Activated naive CD8-positive, alpha-beta T cell treated with anti-CD3 and anti-CD28 coated beads, Interleukin-2, amount 10 ng/mL, durations not matched to agents 7 days and 5 days (primary cell): ENCODE results near the gene TNFRSF1A. TPM values are rescaled to one million over a fixed set of nuclear protein-coding genes. Genes with fewer than 3 reads are reported as not detected.

Experiments used
- ATAC-seq: fragments of 150-1000 bp; cut with Tn5 transposase; one replicate; pipeline ENCODE4 v1.10.0; 2021; ENCODE audit warnings: low read depth, moderate library complexity
- POLR2A ChIA-PET: fragments of 350-600 bp; sonication (Branson Sonifier 250); formaldehyde crosslinking; loops from one replicate; lab custom pipeline; 2021; ENCODE audit warnings: antibody characterized with exemption; lab: Charles Lee
- DNase-seq: peaks from one replicate; pipeline ENCODE4 v3.0.0; 2021
- H3K27ac Mint-ChIP-seq: one replicate; pipeline ENCODE4 v1.8.0; 2022; ENCODE audit warnings: mild to moderate bottlenecking, mixed read lengths
- H3K27me3 Mint-ChIP-seq: one replicate; pipeline ENCODE4 v1.8.0; 2022; ENCODE audit warnings: mild to moderate bottlenecking, moderate library complexity, mixed read lengths
- H3K36me3 Mint-ChIP-seq: one replicate; pipeline ENCODE4 v1.8.0; 2021; ENCODE audit warnings: mild to moderate bottlenecking, mixed read lengths
- H3K4me1 Mint-ChIP-seq: one replicate; pipeline ENCODE4 v1.8.0; 2021; ENCODE audit warnings: mixed read lengths
- H3K4me3 Mint-ChIP-seq: one replicate; pipeline ENCODE4 v1.8.0; 2022; ENCODE audit warnings: mild to moderate bottlenecking, moderate library complexity, mixed read lengths
- H3K9me3 Mint-ChIP-seq: one replicate; pipeline ENCODE4 v1.8.0; 2021; ENCODE audit warnings: mixed read lengths
- total RNA-seq, 2 experiments: library from RNA; stranded (reverse); gene quantifications; one replicate each; pipeline ENCODE4 v1.2.3, GENCODE V29; 2021

Gene TNFRSF1A
- total RNA-seq, 2 experiments from 2014 or later: 82.9 to 87.1 TPM

- POLR2A ChIA-PET: interaction anchor here (1.4 kb wide), 1 partner anchor 152 kb away, joined by 3 read pairs; no protein-coding TSS in a partner anchor
- DNase-seq: no peak
- H3K27ac Mint-ChIP-seq: peak overlapping the region; percentile 14
These were observed 22.4 kb downstream of the TNFRSF1A start for GRCh38 chr12:6319446-6319845.

DNA sequence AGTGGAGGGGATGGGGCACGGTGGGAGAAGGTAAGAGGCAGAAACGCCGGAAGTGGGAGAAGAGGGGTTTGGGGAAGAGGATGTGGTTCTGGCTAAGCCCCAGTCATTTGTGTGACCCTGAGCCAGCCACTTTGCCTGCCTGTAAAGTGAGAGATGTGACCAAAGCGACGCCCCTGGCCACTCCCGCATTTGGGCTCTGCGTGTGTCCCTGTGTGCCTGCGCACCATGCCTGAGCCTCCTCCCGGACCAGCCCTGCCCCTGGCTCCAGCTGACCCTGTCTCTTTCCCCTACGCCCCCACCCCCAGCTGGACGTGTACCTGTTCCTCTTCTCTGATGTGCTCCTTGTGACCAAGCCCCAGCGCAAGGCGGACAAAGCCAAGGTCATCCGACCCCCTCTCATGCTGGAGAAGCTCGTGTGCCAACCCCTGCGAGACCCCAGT lies 23.4 kb downstream of the TNFRSF1A start:
- Mint-ChIP-seq H3K4me1 (peaks cover 27% of the 10 kb centered on the region), H3K27me3 (peaks cover 1% of the 10 kb centered on the region), H3K9me3 (no peaks in the 10 kb centered on the region), H3K4me3 (peak overlapping the region; percentile 77), H3K36me3 (peaks cover 7% of the 10 kb centered on the region), H3K27ac (peak overlapping the region; percentile 86)
- peak; percentile 50 for DNase-seq
- peak; percentile 49 for ATAC-seq
- POLR2A ChIA-PET: interaction anchor here (0.6 to 1.6 kb wide), 4 partner anchors 14 to 216 kb away, joined by 3 to 5 read pairs (median 4); partner anchors contain the start of gene GAPDH

More at GRCh38 chr12:6319446-6319845, 22.4 kb downstream of the TNFRSF1A start:
- no peak for ATAC-seq
- Mint-ChIP-seq H3K27me3 (peaks cover 1% of the 10 kb centered on the region), H3K36me3 (peaks cover 7% of the 10 kb centered on the region), H3K9me3 (no peaks in the 10 kb centered on the region), H3K4me3 (no peak overlapping the region), H3K4me1 (peaks cover 35% of the 10 kb centered on the region)

DNA sequence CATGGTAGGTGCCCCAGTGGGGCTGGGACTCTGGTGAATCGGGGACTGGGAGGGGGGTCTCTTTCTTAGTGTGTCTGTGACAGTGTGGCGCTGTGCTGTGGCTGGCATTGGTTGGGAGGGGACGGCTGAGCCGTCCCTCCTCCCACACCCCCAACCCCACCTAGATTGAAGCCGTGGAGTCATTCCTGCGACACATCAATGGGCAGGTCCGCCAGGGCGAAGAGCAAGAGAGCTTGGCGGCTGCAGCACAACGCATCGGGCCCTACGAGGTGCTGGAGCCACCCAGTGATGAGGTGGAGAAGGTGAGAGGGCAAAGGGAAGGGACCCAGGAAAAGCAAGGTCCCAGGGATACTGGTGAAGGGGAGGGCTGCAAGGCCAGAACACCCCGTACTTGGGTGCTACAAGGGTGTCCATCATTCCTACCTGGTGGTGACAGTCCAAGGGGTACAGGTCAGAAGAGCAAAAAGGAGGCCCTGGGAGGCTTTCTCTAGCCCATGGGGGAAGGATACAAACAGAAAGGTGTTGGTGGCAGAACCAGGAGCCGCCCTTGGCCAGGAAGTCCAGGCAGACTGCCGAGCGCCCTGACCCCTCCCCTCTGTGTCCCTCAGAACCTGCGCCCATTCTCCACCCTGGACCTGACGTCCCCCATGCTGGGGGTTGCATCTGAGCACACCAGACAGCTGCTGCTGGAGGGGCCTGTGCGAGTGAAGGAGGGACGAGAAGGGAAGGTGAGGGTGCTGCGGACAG lies 24.0 kb downstream of the TNFRSF1A start:
- DNase-seq (no peak), ATAC-seq (no peak)
- POLR2A ChIA-PET: interaction anchor here (0.6 to 1.6 kb wide), 4 partner anchors 15 to 217 kb away, joined by 3 to 5 read pairs (median 4); partner anchors contain the start of gene GAPDH
- H3K27ac Mint-ChIP-seq: peak overlapping the region; percentile 86
- H3K9me3 Mint-ChIP-seq: no peaks in the 10 kb centered on the region
- peaks cover 23% of the 10 kb centered on the region for H3K4me1 Mint-ChIP-seq
- H3K27me3 Mint-ChIP-seq: peaks cover 1% of the 10 kb centered on the region
- peak overlapping the region; percentile 77 for H3K4me3 Mint-ChIP-seq
- H3K36me3 Mint-ChIP-seq: peaks cover 7% of the 10 kb centered on the region

DNA sequence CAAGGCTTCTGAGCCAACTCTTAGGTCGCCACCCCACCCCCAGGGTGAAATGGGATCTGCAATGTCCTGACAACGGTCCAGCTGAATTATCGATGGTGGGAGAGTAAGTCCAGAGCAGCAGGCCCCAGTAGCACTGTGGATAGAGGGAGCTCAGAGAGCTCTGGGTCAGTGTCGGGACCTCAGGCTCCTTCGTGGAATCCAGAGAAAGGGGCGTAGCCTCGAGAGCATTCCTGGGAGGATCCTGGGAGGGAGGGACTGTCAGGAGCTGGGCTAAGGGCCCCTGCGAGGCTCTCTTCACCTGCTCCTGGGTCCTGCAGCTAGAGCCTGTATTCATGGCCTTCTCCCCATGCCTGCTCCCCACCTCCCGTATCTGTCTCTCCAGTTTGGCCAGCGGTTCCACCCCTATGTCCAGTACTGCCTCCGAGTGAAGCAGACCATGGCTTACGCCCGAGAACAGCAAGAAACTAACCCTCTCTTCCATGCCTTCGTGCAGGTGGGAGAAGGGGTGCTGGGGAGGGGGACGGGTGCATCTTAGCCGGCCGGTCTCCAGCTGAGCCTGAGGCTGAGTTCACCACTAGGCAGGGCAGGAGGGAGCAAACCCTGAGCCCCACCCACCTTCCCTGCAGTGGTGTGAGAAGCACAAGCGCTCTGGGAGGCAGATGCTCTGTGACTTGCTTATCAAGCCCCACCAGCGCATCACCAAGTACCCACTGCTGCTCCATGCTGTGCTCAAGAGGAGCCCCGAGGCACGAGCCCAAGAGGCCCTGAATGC lies 24.8 kb downstream of the TNFRSF1A start:
- Mint-ChIP-seq H3K27me3 (peaks cover 2% of the 10 kb centered on the region), H3K4me3 (no peak overlapping the region), H3K36me3 (peaks cover 7% of the 10 kb centered on the region), H3K9me3 (no peaks in the 10 kb centered on the region), H3K27ac (no peak overlapping the region), H3K4me1 (peaks cover 25% of the 10 kb centered on the region)
- no peak for ATAC-seq
- DNase-seq: no peak
- POLR2A ChIA-PET: interaction anchor here (1.5 kb wide), 1 partner anchor 16 kb away, joined by 4 read pairs; no protein-coding TSS in a partner anchor

GRCh38 chr12:6315704-6316597 lies 25.9 kb downstream of the TNFRSF1A start:
- Mint-ChIP-seq H3K36me3 (peaks cover 5% of the 10 kb centered on the region), H3K4me1 (peaks cover 25% of the 10 kb centered on the region), H3K27me3 (peaks cover 8% of the 10 kb centered on the region), H3K4me3 (no peak overlapping the region), H3K27ac (peak overlapping the region; percentile 17), H3K9me3 (no peaks in the 10 kb centered on the region)
- DNase-seq (peak; percentile 29), ATAC-seq (no peak)
- POLR2A ChIA-PET: no interaction called here

DNA sequence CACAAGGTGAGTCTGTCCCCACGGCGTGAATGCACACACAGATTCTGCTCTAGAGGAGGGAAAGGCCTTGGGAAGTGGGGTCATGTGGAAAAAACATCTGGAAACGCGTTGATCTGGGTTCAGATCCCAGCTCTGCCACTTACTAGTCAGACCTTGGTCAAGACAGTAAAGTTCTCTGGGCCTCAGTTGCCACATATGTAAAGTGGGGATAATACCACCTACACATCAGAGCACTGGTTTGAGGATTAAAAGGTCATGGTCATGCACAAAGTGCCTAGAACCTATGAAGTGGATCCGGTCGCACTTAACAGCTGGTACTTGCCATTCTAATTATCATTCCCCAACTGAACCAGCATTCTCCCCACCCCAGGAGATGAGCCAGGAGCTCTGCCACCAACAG lies 26.7 kb downstream of the TNFRSF1A start:
- H3K4me1 Mint-ChIP-seq: peaks cover 25% of the 10 kb centered on the region
- H3K9me3 Mint-ChIP-seq: no peaks in the 10 kb centered on the region
- H3K27ac Mint-ChIP-seq: no peak overlapping the region
- peaks cover 9% of the 10 kb centered on the region for H3K27me3 Mint-ChIP-seq
- no peak for DNase-seq
- ATAC-seq: no peak
- peaks cover 3% of the 10 kb centered on the region for H3K36me3 Mint-ChIP-seq
- POLR2A ChIA-PET: no interaction called here
- no peak overlapping the region for H3K4me3 Mint-ChIP-seq

- ATAC-seq (no peak), DNase-seq (peak; percentile 25)
- Mint-ChIP-seq H3K4me3 (no peak overlapping the region), H3K9me3 (no peaks in the 10 kb centered on the region), H3K27ac (no peak overlapping the region), H3K4me1 (peaks cover 22% of the 10 kb centered on the region), H3K27me3 (peaks cover 13% of the 10 kb centered on the region), H3K36me3 (peaks cover 1% of the 10 kb centered on the region)
- POLR2A ChIA-PET: no interaction called here
These were observed 27.1 kb downstream of the TNFRSF1A start for GRCh38 chr12:6314776-6315175.

GRCh38 chr12:6313326-6313940 lies 28.4 kb downstream of the TNFRSF1A start:
- DNase-seq (no peak), ATAC-seq (no peak)
- Mint-ChIP-seq H3K4me1 (peaks cover 13% of the 10 kb centered on the region), H3K4me3 (no peak overlapping the region), H3K27me3 (peaks cover 22% of the 10 kb centered on the region), H3K27ac (no peak overlapping the region), H3K36me3 (no peaks in the 10 kb centered on the region), H3K9me3 (no peaks in the 10 kb centered on the region)
- POLR2A ChIA-PET: no interaction called here

- ATAC-seq (no peak), DNase-seq (no peak)
- H3K27me3 Mint-ChIP-seq: peaks cover 22% of the 10 kb centered on the region
- peaks cover 6% of the 10 kb centered on the region for H3K4me1 Mint-ChIP-seq
- POLR2A ChIA-PET: no interaction called here
- no peaks in the 10 kb centered on the region for H3K36me3 Mint-ChIP-seq
- no peak overlapping the region for H3K4me3 Mint-ChIP-seq
- no peaks in the 10 kb centered on the region for H3K9me3 Mint-ChIP-seq
- H3K27ac Mint-ChIP-seq: peak overlapping the region; percentile 22
These were observed 29.1 kb downstream of the TNFRSF1A start for GRCh38 chr12:6312529-6313325.

DNA sequence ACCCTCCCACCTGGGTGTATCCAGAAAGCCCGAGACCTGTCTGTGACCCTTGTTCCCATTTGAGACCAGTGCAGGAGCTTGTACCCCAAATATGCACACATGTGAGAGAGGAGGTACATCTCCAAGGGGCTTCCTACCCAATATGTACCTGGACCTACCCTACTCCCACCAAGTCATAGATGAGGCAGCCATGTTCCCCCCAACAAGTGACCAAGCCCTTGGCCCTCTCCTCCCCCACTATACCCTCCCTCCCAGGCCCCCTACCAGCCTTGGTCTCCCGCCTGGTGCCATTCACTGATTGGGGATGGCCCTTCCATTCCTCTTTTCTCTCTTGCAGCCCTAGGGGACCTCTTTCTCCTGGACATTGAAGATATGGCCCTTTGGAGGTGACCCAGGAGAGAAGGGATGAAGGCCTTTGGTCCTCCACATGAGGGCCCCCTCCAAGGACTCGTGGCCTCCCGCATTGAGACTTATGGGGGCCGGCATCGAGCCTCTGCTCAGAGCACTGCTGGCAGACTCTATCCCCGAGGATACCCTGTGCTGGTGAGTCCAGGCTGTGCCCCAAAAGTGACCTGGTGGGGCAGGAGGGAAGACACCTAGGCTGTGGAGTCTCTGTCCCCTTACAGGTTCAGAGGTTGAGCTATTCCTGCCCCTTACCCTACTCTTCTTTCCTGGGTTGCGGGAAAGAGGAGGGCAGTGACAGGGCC lies 29.9 kb downstream of the TNFRSF1A start:
- POLR2A ChIA-PET: no interaction called here
- Mint-ChIP-seq H3K4me3 (no peak overlapping the region), H3K4me1 (peaks cover 4% of the 10 kb centered on the region), H3K27ac (no peak overlapping the region), H3K36me3 (no peaks in the 10 kb centered on the region), H3K27me3 (peaks cover 20% of the 10 kb centered on the region), H3K9me3 (no peaks in the 10 kb centered on the region)
- ATAC-seq (no peak), DNase-seq (no peak)

DNA sequence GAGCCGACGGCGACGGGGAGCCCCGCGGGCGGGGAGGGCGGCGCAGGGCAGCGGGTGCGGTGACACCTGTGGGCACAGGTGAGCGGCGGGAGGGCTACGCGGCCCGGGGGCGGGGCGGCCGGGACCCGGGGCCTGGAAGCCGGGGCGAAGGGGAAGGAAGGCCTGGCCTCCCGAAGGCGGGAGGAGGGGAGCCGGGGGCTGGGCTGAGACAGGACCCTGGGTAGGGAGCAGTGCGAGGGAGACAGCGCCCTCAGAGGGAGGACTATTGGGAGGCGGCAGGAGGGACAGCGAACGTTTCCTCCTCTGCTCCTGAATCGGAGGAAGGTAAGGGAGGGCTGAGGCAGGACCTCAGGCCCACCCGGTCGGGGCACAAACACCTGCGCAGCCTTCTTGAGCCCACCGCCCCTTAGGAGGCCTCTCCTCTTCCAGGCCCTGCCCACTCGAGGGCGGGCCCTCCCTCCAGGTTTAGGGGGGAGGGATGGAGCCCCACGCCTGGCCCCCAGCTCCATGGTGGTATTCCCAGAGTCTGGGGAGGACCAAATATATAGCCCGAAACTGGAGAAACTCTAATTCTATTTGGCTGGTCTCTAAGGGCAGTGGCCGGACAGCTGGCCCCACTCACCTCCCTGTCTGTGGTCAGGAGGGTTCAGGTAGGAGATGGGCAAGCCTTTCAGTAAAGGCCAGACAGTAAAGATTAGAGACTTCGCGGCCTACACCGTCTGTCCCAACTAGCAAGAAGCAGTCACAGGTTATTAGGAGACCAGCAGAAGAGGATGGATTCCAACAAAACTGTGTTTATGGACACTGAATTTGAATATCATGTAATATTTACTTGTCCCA lies 30.9 kb downstream of the TNFRSF1A start:
- no peak for ATAC-seq
- H3K4me3 Mint-ChIP-seq: no peak overlapping the region

More for the DNA sequence above, 30.9 kb downstream of the TNFRSF1A start:
- POLR2A ChIA-PET: no interaction called here
- H3K4me1 Mint-ChIP-seq: peaks cover 4% of the 10 kb centered on the region
- peaks cover 24% of the 10 kb centered on the region for H3K27me3 Mint-ChIP-seq
- no peak overlapping the region for H3K27ac Mint-ChIP-seq
- no peaks in the 10 kb centered on the region for H3K36me3 Mint-ChIP-seq
- H3K9me3 Mint-ChIP-seq: no peaks in the 10 kb centered on the region
- peak; percentile 27 for DNase-seq
